ENCODE data around the gene NUP188.

The NUP188 gene

GRCh38 chr9:129007766-129008468 is 60.4 kb downstream of the NUP188 start:
- H3K4me3 ChIP-seq (ENCODE audit: low read depth, low read length) = no peak overlapping the region
- no peak for DNase-seq (ENCODE audit: low read depth)
- TF ChIP-seq CTCF (IDR thresholded peaks at IDR 0.05; ENCODE audit: control insufficient read depth, extremely low read depth, insufficient read depth) = no peak

- H3K4me3 ChIP-seq (ENCODE audit: low read depth, low read length) = no peak overlapping the region
- no peak for TF ChIP-seq CTCF (IDR thresholded peaks at IDR 0.05; ENCODE audit: control insufficient read depth, extremely low read depth, insufficient read depth)
- no peak for DNase-seq (ENCODE audit: low read depth)
Observed at GRCh38 chr9:129008469-129008965, 61.0 kb downstream of the NUP188 start.

- no peak for DNase-seq (ENCODE audit: low read depth)
- no peak for TF ChIP-seq CTCF (IDR thresholded peaks at IDR 0.05; ENCODE audit: control insufficient read depth, extremely low read depth, insufficient read depth)
- H3K4me3 ChIP-seq (ENCODE audit: low read depth, low read length) = no peak overlapping the region
Observed at GRCh38 chr9:129008986-129009583, 61.6 kb downstream of the NUP188 start.

- no peak for DNase-seq (ENCODE audit: low read depth)
- no peak for TF ChIP-seq CTCF (IDR thresholded peaks at IDR 0.05; ENCODE audit: control insufficient read depth, extremely low read depth, insufficient read depth)
- H3K4me3 ChIP-seq (ENCODE audit: low read depth, low read length) = no peak overlapping the region
Observed at GRCh38 chr9:129009584-129010141, 62.2 kb downstream of the NUP188 start.

GRCh38 chr9:129010267-129010975 is 62.9 kb downstream of the NUP188 start:
- TF ChIP-seq CTCF (IDR thresholded peaks at IDR 0.05; ENCODE audit: control insufficient read depth, extremely low read depth, insufficient read depth) = no peak
- no peak overlapping the region for H3K4me3 ChIP-seq (ENCODE audit: low read depth, low read length)
- no peak for DNase-seq (ENCODE audit: low read depth)

- no peak for DNase-seq (ENCODE audit: low read depth)
- no peak overlapping the region for H3K4me3 ChIP-seq (ENCODE audit: low read depth, low read length)
- TF ChIP-seq CTCF (IDR thresholded peaks at IDR 0.05; ENCODE audit: control insufficient read depth, extremely low read depth, insufficient read depth) = no peak
Observed at GRCh38 chr9:129011170-129011569, 63.7 kb downstream of the NUP188 start.
